ENCODE data around the gene C14orf119.

The C14orf119 gene

GRCh38 chr14:23112359-23113178 lies 17.3 kb downstream of the C14orf119 start:
- no peak for TF ChIP-seq CTCF (IDR thresholded peaks at IDR 0.05; ENCODE audit: low read depth, low read length)
- no peak for DNase-seq
- no peak overlapping the region for H3K4me3 ChIP-seq (ENCODE audit: low read depth, low read length)

GRCh38 chr14:23113431-23114119 lies 18.3 kb downstream of the C14orf119 start:
- Histone ChIP-seq H3K27me3 (peaks cover 40% of the 10 kb centered on the region), H3K4me3 (ENCODE audit: low read depth, low read length) (no peak overlapping the region), H3K36me3 (no peaks in the 10 kb centered on the region), H3K4me1 (no peaks in the 10 kb centered on the region), H3K9me3 (0 out of 2 replicates have a peak, but pooled peaks cover 2% of the 10 kb centered on the region)
- TF ChIP-seq CTCF (IDR thresholded peaks at IDR 0.05; ENCODE audit: low read depth, low read length) = no peak
- DNase-seq = no peak

More at GRCh38 chr14:23112359-23113178, 17.3 kb downstream of the C14orf119 start:
- Histone ChIP-seq H3K9me3 (0 out of 2 replicates have a peak, but pooled peaks cover 2% of the 10 kb centered on the region), H3K27me3 (peaks cover 40% of the 10 kb centered on the region), H3K4me1 (no peaks in the 10 kb centered on the region), H3K36me3 (no peaks in the 10 kb centered on the region)

GRCh38 chr14:23114120-23114458 lies 18.8 kb downstream of the C14orf119 start:
- DNase-seq = no peak
- TF ChIP-seq CTCF (IDR thresholded peaks at IDR 0.05; ENCODE audit: low read depth, low read length) = no peak
- Histone ChIP-seq H3K4me3 (ENCODE audit: low read depth, low read length) (no peak overlapping the region), H3K4me1 (no peaks in the 10 kb centered on the region), H3K9me3 (0 out of 2 replicates have a peak, but pooled peaks cover 2% of the 10 kb centered on the region), H3K36me3 (no peaks in the 10 kb centered on the region), H3K27me3 (peaks cover 40% of the 10 kb centered on the region)

GRCh38 chr14:23114669-23115038 lies 19.3 kb downstream of the C14orf119 start:
- H3K4me1 ChIP-seq = no peaks in the 10 kb centered on the region
- DNase-seq = no peak

DNA sequence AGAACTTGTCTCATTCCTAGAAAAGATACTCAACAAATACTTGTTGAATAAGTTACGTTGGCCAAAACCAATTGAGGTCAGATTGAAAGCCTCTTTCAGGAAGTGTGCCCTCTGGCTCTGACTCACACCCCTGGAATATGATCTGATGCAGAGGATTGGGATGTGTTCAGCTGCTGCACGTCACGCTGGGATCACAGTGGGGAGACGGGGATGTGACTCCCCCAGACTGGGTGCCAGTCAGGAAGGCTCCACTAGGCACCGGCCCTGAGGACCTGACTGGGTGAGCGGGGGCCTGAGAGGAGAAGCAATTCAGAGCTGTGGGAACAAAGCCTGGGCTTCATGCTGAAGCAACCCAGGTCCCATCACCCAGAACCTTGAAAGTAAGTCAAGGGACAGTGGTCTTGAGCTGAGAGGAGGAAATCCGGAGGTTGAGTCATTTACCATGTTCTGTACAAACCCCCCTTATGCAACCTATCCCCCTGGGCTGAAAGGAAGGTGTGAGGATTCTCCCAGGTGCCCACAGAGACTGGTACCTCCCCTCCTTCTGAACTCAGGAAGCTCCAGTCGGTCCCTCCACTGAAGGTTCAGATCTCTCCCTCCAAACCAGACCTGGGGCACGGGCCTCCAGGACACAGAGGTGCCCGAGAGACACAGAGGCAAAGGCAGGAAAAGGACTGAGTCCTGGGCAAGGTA lies 19.9 kb downstream of the C14orf119 start:
- Histone ChIP-seq H3K4me3 (ENCODE audit: low read depth, low read length) (no peak overlapping the region), H3K36me3 (no peaks in the 10 kb centered on the region), H3K27me3 (peaks cover 31% of the 10 kb centered on the region), H3K9me3 (0 out of 2 replicates have a peak, but pooled peaks cover 2% of the 10 kb centered on the region), H3K4me1 (no peaks in the 10 kb centered on the region)
- no peak for DNase-seq
- no peak for TF ChIP-seq CTCF (IDR thresholded peaks at IDR 0.05; ENCODE audit: low read depth, low read length)

More at GRCh38 chr14:23114669-23115038, 19.3 kb downstream of the C14orf119 start:
- Histone ChIP-seq H3K27me3 (peaks cover 36% of the 10 kb centered on the region), H3K36me3 (no peaks in the 10 kb centered on the region), H3K4me3 (ENCODE audit: low read depth, low read length) (no peak overlapping the region), H3K9me3 (0 out of 2 replicates have a peak, but pooled peaks cover 2% of the 10 kb centered on the region)
- TF ChIP-seq CTCF (IDR thresholded peaks at IDR 0.05; ENCODE audit: low read depth, low read length) = no peak

Data from BE2C (cell line).